Activated CD4-positive, alpha-beta T cell treated with anti-CD3 and anti-CD28 coated beads, Interleukin-2, amount 10 ng/mL, durations not matched to agents 7 days and 5 days (primary cell): ENCODE measurements around the gene CFAP54. TPM values are rescaled to one million over a fixed set of nuclear protein-coding genes. Genes with fewer than 3 reads are reported as not detected.

Source experiments
- CTCF ChIA-PET: fragments of 350-600 bp; sonication (Branson Sonifier 250); formaldehyde crosslinking; loops from one replicate; lab custom pipeline; 2021; ENCODE audit warnings: antibody characterized with exemption; lab: Charles Lee
- POLR2A ChIA-PET: fragments of 350-600 bp; sonication (Branson Sonifier 250); formaldehyde crosslinking; loops from one replicate; lab custom pipeline; 2021; ENCODE audit warnings: antibody characterized with exemption; lab: Charles Lee
- DNase-seq: peaks from one replicate; pipeline ENCODE4 v3.0.0-alpha.2; 2020
- H3K27ac Mint-ChIP-seq: one replicate; pipeline ENCODE4 v1.8.0; 2021; ENCODE audit warnings: mild to moderate bottlenecking, moderate library complexity, mixed read lengths
- H3K27me3 Mint-ChIP-seq: one replicate; pipeline ENCODE4 v1.8.0; 2021; ENCODE audit warnings: mixed read lengths
- H3K36me3 Mint-ChIP-seq: one replicate; pipeline ENCODE4 v1.8.0; 2021; ENCODE audit warnings: low read depth, mixed read lengths
- H3K4me1 Mint-ChIP-seq: one replicate; pipeline ENCODE4 v1.8.0; 2021; ENCODE audit warnings: mixed read lengths
- H3K4me3 Mint-ChIP-seq: one replicate; pipeline ENCODE4 v1.8.0; 2021; ENCODE audit warnings: mild to moderate bottlenecking, moderate library complexity, mixed read lengths
- H3K9me3 Mint-ChIP-seq: one replicate; pipeline ENCODE4 v1.8.0; 2021; ENCODE audit warnings: mixed read lengths
- total RNA-seq, 2 experiments: library from RNA; stranded (reverse); gene quantifications; one replicate each; pipeline ENCODE4 v1.2.3, GENCODE V29; 2021

CFAP54 gene
- total RNA-seq, result under 1 TPM; 0.23 to 0.40 TPM

- peaks cover 42% of the 10 kb centered on the region for H3K4me1 Mint-ChIP-seq
- CTCF ChIA-PET, result interaction anchor here (0.6 to 2.3 kb wide), 24 partner anchors 8 to 1550 kb away, joined by 3 to 16 read pairs (median 5); partner anchors contain the start of gene CDK17
- H3K36me3 Mint-ChIP-seq, result no peaks in the 10 kb centered on the region
- peak within 1 kb of the TSS; percentile 80 for H3K4me3 Mint-ChIP-seq
- peak within 1 kb of the TSS; percentile 66 for H3K27ac Mint-ChIP-seq
- H3K27me3 Mint-ChIP-seq, result peaks cover 11% of the 10 kb centered on the region
- POLR2A ChIA-PET, result no interaction called here
- no peaks in the 10 kb centered on the region for H3K9me3 Mint-ChIP-seq
- peak; percentile 96 for DNase-seq
These were observed at the start of gene CFAP54 for GRCh38 chr12:96489392-96490056. Gene CFAP54, plus strand, starts transcription at chr12:96489577. Its CDS starts 33 bp downstream, at chr12:96489610.

- no peak for DNase-seq
- peaks cover 53% of the 10 kb centered on the region for H3K4me1 Mint-ChIP-seq
- no peaks in the 10 kb centered on the region for H3K27me3 Mint-ChIP-seq
- no peak overlapping the region for H3K27ac Mint-ChIP-seq
- H3K36me3 Mint-ChIP-seq, result peaks cover 8% of the 10 kb centered on the region
- ChIA-PET POLR2A (no interaction called here), CTCF (interaction anchor here (1.0 kb wide), 1 partner anchor 11 kb away, joined by 3 read pairs; no protein-coding TSS in a partner anchor)
- peaks cover 11% of the 10 kb centered on the region for H3K9me3 Mint-ChIP-seq
- H3K4me3 Mint-ChIP-seq, result no peak overlapping the region
These were observed 47.6 kb upstream of the CFAP54 start for GRCh38 chr12:96441816-96442215.

GRCh38 chr12:96442906-96443305 lies 46.5 kb upstream of the CFAP54 start:
- peaks cover 52% of the 10 kb centered on the region for H3K4me1 Mint-ChIP-seq
- H3K27me3 Mint-ChIP-seq, result no peaks in the 10 kb centered on the region
- H3K36me3 Mint-ChIP-seq, result peaks cover 8% of the 10 kb centered on the region
- H3K27ac Mint-ChIP-seq, result no peak overlapping the region
- ChIA-PET CTCF (interaction anchor here (1.2 kb wide), 1 partner anchor 21 kb away, joined by 3 read pairs; no protein-coding TSS in a partner anchor), POLR2A (no interaction called here)
- H3K9me3 Mint-ChIP-seq, result peaks cover 11% of the 10 kb centered on the region
- no peak overlapping the region for H3K4me3 Mint-ChIP-seq
- DNase-seq, result no peak

GRCh38 chr12:96444399-96444798 lies 45.0 kb upstream of the CFAP54 start:
- H3K27ac Mint-ChIP-seq, result peak overlapping the region; percentile 82
- DNase-seq, result no peak
- peaks cover 48% of the 10 kb centered on the region for H3K4me1 Mint-ChIP-seq
- CTCF ChIA-PET, result interaction anchor here (0.7 to 3.0 kb wide), 5 partner anchors 9 to 43 kb away, joined by 3 to 27 read pairs (median 3); no protein-coding TSS in a partner anchor
- H3K4me3 Mint-ChIP-seq, result no peak overlapping the region
- no peaks in the 10 kb centered on the region for H3K27me3 Mint-ChIP-seq
- POLR2A ChIA-PET, result no interaction called here
- H3K36me3 Mint-ChIP-seq, result peaks cover 8% of the 10 kb centered on the region
- peaks cover 11% of the 10 kb centered on the region for H3K9me3 Mint-ChIP-seq

GRCh38 chr12:96445691-96446583 lies 43.4 kb upstream of the CFAP54 start:
- ChIA-PET CTCF (interaction anchor here (0.6 to 3.0 kb wide), 16 partner anchors 8 to 266 kb away, joined by 3 to 27 read pairs (median 5); partner anchors contain the start of genes CDK17 and CFAP54), POLR2A (interaction anchor here (0.6 to 1.2 kb wide), 2 partner anchors 11 to 39 kb away, joined by 3 read pairs; no protein-coding TSS in a partner anchor)
- Mint-ChIP-seq H3K4me3 (peak overlapping the region; percentile 28), H3K36me3 (peaks cover 10% of the 10 kb centered on the region), H3K27me3 (no peaks in the 10 kb centered on the region), H3K27ac (peak overlapping the region; percentile 95), H3K4me1 (peaks cover 53% of the 10 kb centered on the region), H3K9me3 (peaks cover 16% of the 10 kb centered on the region)
- peak; percentile 80 for DNase-seq

- no peaks in the 10 kb centered on the region for H3K27me3 Mint-ChIP-seq
These were observed 42.1 kb upstream of the CFAP54 start for GRCh38 chr12:96447256-96447655.

GRCh38 chr12:96448300-96448699 lies 41.1 kb upstream of the CFAP54 start:
- H3K27me3 Mint-ChIP-seq, result no peaks in the 10 kb centered on the region
- ChIA-PET POLR2A (interaction anchor here (0.7 kb wide), 1 partner anchor 12 kb away, joined by 3 read pairs; no protein-coding TSS in a partner anchor), CTCF (interaction anchor here (0.5 to 0.9 kb wide), 2 partner anchors 16 to 49 kb away, joined by 3 read pairs; no protein-coding TSS in a partner anchor)
- peaks cover 11% of the 10 kb centered on the region for H3K36me3 Mint-ChIP-seq
- H3K4me1 Mint-ChIP-seq, result peaks cover 39% of the 10 kb centered on the region
- no peak overlapping the region for H3K27ac Mint-ChIP-seq
- H3K9me3 Mint-ChIP-seq, result peaks cover 7% of the 10 kb centered on the region
- no peak for DNase-seq
- no peak overlapping the region for H3K4me3 Mint-ChIP-seq

More at GRCh38 chr12:96447256-96447655, 42.1 kb upstream of the CFAP54 start:
- CTCF ChIA-PET, result interaction anchor here (1.2 to 2.3 kb wide), 5 partner anchors 10 to 70 kb away, joined by 3 to 12 read pairs (median 5); partner anchors contain the start of gene CDK17
- Mint-ChIP-seq H3K4me3 (no peak overlapping the region), H3K36me3 (peaks cover 11% of the 10 kb centered on the region), H3K4me1 (peaks cover 45% of the 10 kb centered on the region), H3K27ac (no peak overlapping the region), H3K9me3 (peaks cover 12% of the 10 kb centered on the region)
- POLR2A ChIA-PET, result no interaction called here
- DNase-seq, result no peak

GRCh38 chr12:96452261-96452922 lies 37.0 kb upstream of the CFAP54 start:
- Mint-ChIP-seq H3K9me3 (peaks cover 5% of the 10 kb centered on the region), H3K27me3 (no peaks in the 10 kb centered on the region), H3K4me1 (peaks cover 11% of the 10 kb centered on the region), H3K4me3 (no peak overlapping the region), H3K27ac (no peak overlapping the region), H3K36me3 (peaks cover 8% of the 10 kb centered on the region)
- no peak for DNase-seq
- CTCF ChIA-PET, result no interaction called here
- POLR2A ChIA-PET, result no interaction called here

- Mint-ChIP-seq H3K4me3 (no peak overlapping the region), H3K4me1 (peaks cover 11% of the 10 kb centered on the region), H3K27ac (no peak overlapping the region), H3K36me3 (peaks cover 8% of the 10 kb centered on the region), H3K9me3 (peaks cover 5% of the 10 kb centered on the region), H3K27me3 (no peaks in the 10 kb centered on the region)
- ChIA-PET POLR2A (interaction anchor here (0.6 kb wide), 1 partner anchor 37 kb away, joined by 3 read pairs; no protein-coding TSS in a partner anchor), CTCF (interaction anchor here (1.0 to 1.6 kb wide), 5 partner anchors 8 to 54 kb away, joined by 3 to 6 read pairs (median 5); partner anchors contain the start of gene CDK17)
- DNase-seq, result no peak
These were observed 35.0 kb upstream of the CFAP54 start for GRCh38 chr12:96454396-96454795.

- no peaks in the 10 kb centered on the region for H3K27me3 Mint-ChIP-seq
- DNase-seq, result no peak
- H3K27ac Mint-ChIP-seq, result no peak overlapping the region
- peaks cover 4% of the 10 kb centered on the region for H3K4me1 Mint-ChIP-seq
- H3K9me3 Mint-ChIP-seq, result no peaks in the 10 kb centered on the region
- H3K4me3 Mint-ChIP-seq, result no peak overlapping the region
- no peaks in the 10 kb centered on the region for H3K36me3 Mint-ChIP-seq
- CTCF ChIA-PET, result interaction anchor here (1.0 to 2.1 kb wide), 4 partner anchors 33 to 200 kb away, joined by 3 to 9 read pairs (median 4); partner anchors contain the start of gene CFAP54
- POLR2A ChIA-PET, result no interaction called here
These were observed 33.0 kb upstream of the CFAP54 start for GRCh38 chr12:96456265-96456974.

GRCh38 chr12:96457191-96457930 lies 32.0 kb upstream of the CFAP54 start:
- POLR2A ChIA-PET, result interaction anchor here (0.6 kb wide), 1 partner anchor 53 kb away, joined by 6 read pairs; no protein-coding TSS in a partner anchor
- CTCF ChIA-PET, result interaction anchor here (0.6 to 2.1 kb wide), 7 partner anchors 8 to 201 kb away, joined by 3 to 9 read pairs (median 5); partner anchors contain the start of gene CFAP54
- no peak overlapping the region for H3K27ac Mint-ChIP-seq
- no peaks in the 10 kb centered on the region for H3K27me3 Mint-ChIP-seq
- no peaks in the 10 kb centered on the region for H3K9me3 Mint-ChIP-seq
- H3K4me3 Mint-ChIP-seq, result no peak overlapping the region
- DNase-seq, result no peak
- H3K4me1 Mint-ChIP-seq, result peaks cover 4% of the 10 kb centered on the region
- no peaks in the 10 kb centered on the region for H3K36me3 Mint-ChIP-seq
